Caco-2 (cell line): ENCODE data around the gene CNTN1. TPM values are rescaled to one million over a fixed set of nuclear protein-coding genes. Genes with fewer than 3 reads are reported as not detected.

Experiments
- BruUV-seq: library from RNA; stranded (reverse); fragments of 400-500 nt; replicated peaks from 2 replicates; lab custom pipeline; 2021; lab: Mats Ljungman, UMichigan
- CTCF ChIA-PET: fragments of 300-600 bp; sonication (Branson Sonifier 250); formaldehyde crosslinking; loops from one replicate; lab custom pipeline; 2022; ENCODE audit warnings: antibody characterized with exemption; lab: Charles Lee
- POLR2A ChIA-PET: fragments of 300-600 bp; sonication (Branson Sonifier 250); formaldehyde crosslinking; loops from one replicate; lab custom pipeline; 2022; ENCODE audit warnings: antibody characterized with exemption; lab: Charles Lee
- DNase-seq, 2 experiments: peaks; one replicate each; pipeline versions ENCODE4 v3.0.0 to v3.0.0-alpha.2; 2020 to 2022
- H3K27me3 ChIP-seq: replicated peaks from 2 replicates; pipeline ENCODE4 v1.6.0; 2011; ENCODE audit warnings: low read length; ENCODE audit not compliant: control insufficient read depth, insufficient read depth
- H3K36me3 ChIP-seq: 2 replicates; pipeline ENCODE4 v1.5.1; 2011; ENCODE audit warnings: low read length; ENCODE audit not compliant: control insufficient read depth, insufficient read depth
- H3K4me1 ChIP-seq: fragments of 250-450 bp; sonication (Bioruptor Pico); 2 replicates; pipeline ENCODE4 v1.5.1; 2020; ENCODE audit warnings: mild to moderate bottlenecking
- H3K4me3 ChIP-seq: 2 replicates; pipeline ENCODE4 v1.5.1; 2011; ENCODE audit warnings: low read depth, mild to moderate bottlenecking, control low read depth, low read length
- H3K9me3 ChIP-seq: fragments of 250-450 bp; sonication (Bioruptor Pico); 2 replicates; pipeline ENCODE4 v1.5.1; 2020; ENCODE audit warnings: mild to moderate bottlenecking, moderate library complexity
- H3K27ac Mint-ChIP-seq: one replicate; pipeline ENCODE4 v1.8.0; 2022; ENCODE audit warnings: mixed read lengths; ENCODE audit not compliant: unreplicated experiment
- H3K27me3 Mint-ChIP-seq: one replicate; pipeline ENCODE4 v1.8.0; 2022; ENCODE audit warnings: mixed read lengths; ENCODE audit not compliant: insufficient read depth, unreplicated experiment
- H3K36me3 Mint-ChIP-seq: one replicate; pipeline ENCODE4 v1.8.0; 2022; ENCODE audit warnings: mild to moderate bottlenecking, mixed read lengths; ENCODE audit not compliant: insufficient read depth, unreplicated experiment
- H3K4me1 Mint-ChIP-seq: one replicate; pipeline ENCODE4 v1.8.0; 2022; ENCODE audit warnings: low read depth, mixed read lengths; ENCODE audit not compliant: unreplicated experiment
- H3K4me3 Mint-ChIP-seq: one replicate; pipeline ENCODE4 v1.8.0; 2022; ENCODE audit warnings: mild to moderate bottlenecking, moderate library complexity, mixed read lengths; ENCODE audit not compliant: unreplicated experiment
- H3K9me3 Mint-ChIP-seq: one replicate; pipeline ENCODE4 v1.8.0; 2022; ENCODE audit warnings: mixed read lengths; ENCODE audit not compliant: unreplicated experiment
- intact Hi-C: fragments of 100-400 bp; cut with micrococcal nuclease; formaldehyde crosslinking; loops from one replicate; pipeline ENCODE4 v1.10.0; 2022; ENCODE audit not compliant: unreplicated experiment
- total RNA-seq: library from RNA; stranded (reverse); gene quantifications from 2 replicates; pipeline ENCODE4 v1.2.3, GENCODE V29; 2022
- TF ChIP-seq, protein P1 (sequence below), 2 experiments: fragments of 200-600 bp in 1 of 2; IDR thresholded peaks; 1 replicate in 1 of 2; 2 replicates in 1 of 2; pipeline versions ENCODE4 v1.5.1 to v1.8.0; 2011 to 2022; ENCODE audit warnings: antibody characterized with exemption in 1 of 2, control low read depth in 1 of 2, inconsistent platforms in 1 of 2, low read depth in 1 of 2, low read length in 1 of 2, mild to moderate bottlenecking in 1 of 2, moderate library complexity in 1 of 2; ENCODE audit not compliant: insufficient read depth in 1 of 2, severe bottlenecking in 1 of 2, unreplicated experiment in 1 of 2

CNTN1 gene
- total RNA-seq, 1 experiment from 2014 or later = not detected

DNA sequence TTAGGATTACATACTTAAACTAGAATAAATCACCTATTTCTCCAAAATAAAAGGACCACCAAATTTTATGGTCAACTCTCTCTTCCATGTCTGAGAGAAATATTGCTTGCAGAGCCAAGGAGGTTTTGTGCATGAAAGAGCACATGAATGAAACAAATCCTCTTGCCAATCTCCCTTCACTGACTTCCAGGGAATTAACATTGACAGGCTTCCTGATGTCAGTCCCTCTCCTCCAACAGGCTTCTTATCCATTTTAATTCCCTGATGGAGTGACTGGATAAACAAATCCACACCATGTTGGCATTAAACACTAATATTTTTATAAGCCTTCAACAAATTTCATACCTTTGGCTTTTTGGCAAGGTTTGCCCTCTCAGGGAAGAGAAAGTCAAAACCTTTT, 45.3 kb upstream of the CNTN1 start:
- Histone ChIP-seq H3K4me1 (no peaks in the 10 kb centered on the region), H3K36me3 (no peaks in the 10 kb centered on the region), H3K9me3 (no peaks in the 10 kb centered on the region), H3K27me3 (no peaks in the 10 kb centered on the region), H3K4me3 (no peak overlapping the region)
- Mint-ChIP-seq H3K27ac (no peak overlapping the region), H3K4me1 (no peaks in the 10 kb centered on the region), H3K36me3 (no peaks in the 10 kb centered on the region), H3K4me3 (no peak overlapping the region), H3K9me3 (no peaks in the 10 kb centered on the region), H3K27me3 (no peaks in the 10 kb centered on the region)
- TF ChIP-seq, protein P1, sequence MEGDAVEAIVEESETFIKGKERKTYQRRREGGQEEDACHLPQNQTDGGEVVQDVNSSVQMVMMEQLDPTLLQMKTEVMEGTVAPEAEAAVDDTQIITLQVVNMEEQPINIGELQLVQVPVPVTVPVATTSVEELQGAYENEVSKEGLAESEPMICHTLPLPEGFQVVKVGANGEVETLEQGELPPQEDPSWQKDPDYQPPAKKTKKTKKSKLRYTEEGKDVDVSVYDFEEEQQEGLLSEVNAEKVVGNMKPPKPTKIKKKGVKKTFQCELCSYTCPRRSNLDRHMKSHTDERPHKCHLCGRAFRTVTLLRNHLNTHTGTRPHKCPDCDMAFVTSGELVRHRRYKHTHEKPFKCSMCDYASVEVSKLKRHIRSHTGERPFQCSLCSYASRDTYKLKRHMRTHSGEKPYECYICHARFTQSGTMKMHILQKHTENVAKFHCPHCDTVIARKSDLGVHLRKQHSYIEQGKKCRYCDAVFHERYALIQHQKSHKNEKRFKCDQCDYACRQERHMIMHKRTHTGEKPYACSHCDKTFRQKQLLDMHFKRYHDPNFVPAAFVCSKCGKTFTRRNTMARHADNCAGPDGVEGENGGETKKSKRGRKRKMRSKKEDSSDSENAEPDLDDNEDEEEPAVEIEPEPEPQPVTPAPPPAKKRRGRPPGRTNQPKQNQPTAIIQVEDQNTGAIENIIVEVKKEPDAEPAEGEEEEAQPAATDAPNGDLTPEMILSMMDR (IDR thresholded peaks at IDR 0.05; ENCODE audit: insufficient read depth in 1 of 2, low read depth in 1 of 2, low read length in 1 of 2, severe bottlenecking in 1 of 2, unreplicated experiment in 1 of 2) = no peak
- POLR2A ChIA-PET = no interaction called here
- BruUV-seq = no TSS peak
- CTCF ChIA-PET = no interaction called here
- DNase-seq = no peak
- intact Hi-C loops = no loop called here

DNA sequence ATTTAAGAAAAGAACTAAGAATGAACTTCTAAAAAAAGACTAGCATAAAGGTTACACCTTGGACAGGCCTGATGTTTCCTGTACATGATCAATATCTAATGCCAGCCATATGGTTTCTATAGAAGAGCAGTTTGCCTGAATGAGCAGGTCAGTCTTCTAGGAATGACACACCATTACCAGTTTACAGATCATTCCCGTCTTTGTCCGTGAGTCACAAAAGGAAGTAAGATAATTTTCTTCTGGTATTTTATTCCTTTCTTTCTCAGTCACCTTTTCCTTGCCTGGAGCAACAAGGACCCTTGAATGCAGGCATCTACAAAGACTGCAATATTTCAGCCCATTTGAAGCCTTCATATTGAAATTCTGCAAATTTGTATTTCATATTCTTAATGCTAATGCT, 44.6 kb upstream of the CNTN1 start:
- Histone ChIP-seq H3K27me3 (no peaks in the 10 kb centered on the region), H3K4me1 (no peaks in the 10 kb centered on the region), H3K36me3 (no peaks in the 10 kb centered on the region), H3K9me3 (no peaks in the 10 kb centered on the region), H3K4me3 (no peak overlapping the region)
- H3K4me3 Mint-ChIP-seq = no peak overlapping the region
- H3K9me3 Mint-ChIP-seq = no peaks in the 10 kb centered on the region
- no peaks in the 10 kb centered on the region for H3K27me3 Mint-ChIP-seq
- DNase-seq = no peak
- intact Hi-C loops = no loop called here
- H3K4me1 Mint-ChIP-seq = no peaks in the 10 kb centered on the region
- H3K36me3 Mint-ChIP-seq = no peaks in the 10 kb centered on the region
- CTCF ChIA-PET = no interaction called here
- POLR2A ChIA-PET = no interaction called here
- TF ChIP-seq, protein P1 (IDR thresholded peaks at IDR 0.05; ENCODE audit: insufficient read depth in 1 of 2, low read depth in 1 of 2, low read length in 1 of 2, severe bottlenecking in 1 of 2, unreplicated experiment in 1 of 2) = no peak
- no peak overlapping the region for H3K27ac Mint-ChIP-seq
- BruUV-seq = no TSS peak

DNA sequence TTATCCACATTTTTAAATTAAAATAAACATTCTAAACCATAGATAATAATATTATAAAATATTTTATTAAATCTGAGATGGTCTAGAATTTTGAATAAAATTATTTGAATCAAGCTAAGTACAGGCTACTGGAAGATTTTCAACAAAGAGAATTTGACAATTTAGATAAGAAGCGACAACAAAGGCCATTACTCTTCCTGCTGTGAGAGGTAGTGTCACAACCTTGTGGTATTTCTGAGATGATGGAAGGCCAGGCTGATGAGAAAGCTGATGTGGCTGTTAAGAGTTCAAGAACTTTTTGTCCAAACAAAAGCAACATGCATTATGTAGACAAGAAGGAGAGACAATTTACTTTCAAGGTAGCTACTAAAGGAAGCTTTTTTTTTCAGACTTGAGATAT, 43.7 kb upstream of the CNTN1 start:
- TF ChIP-seq, protein P1 (IDR thresholded peaks at IDR 0.05; ENCODE audit: insufficient read depth in 1 of 2, low read depth in 1 of 2, low read length in 1 of 2, severe bottlenecking in 1 of 2, unreplicated experiment in 1 of 2) = no peak
- H3K4me1 Mint-ChIP-seq = no peaks in the 10 kb centered on the region
- ChIA-PET CTCF (no interaction called here), POLR2A (no interaction called here)
- no peaks in the 10 kb centered on the region for H3K36me3 ChIP-seq
- no peaks in the 10 kb centered on the region for H3K9me3 ChIP-seq
- H3K36me3 Mint-ChIP-seq = no peaks in the 10 kb centered on the region
- no peaks in the 10 kb centered on the region for H3K27me3 Mint-ChIP-seq
- intact Hi-C loops = no loop called here
- no peak for DNase-seq
- no peaks in the 10 kb centered on the region for H3K4me1 ChIP-seq
- no peaks in the 10 kb centered on the region for H3K9me3 Mint-ChIP-seq
- no peak overlapping the region for H3K27ac Mint-ChIP-seq
- H3K4me3 ChIP-seq = no peak overlapping the region
- H3K4me3 Mint-ChIP-seq = no peak overlapping the region
- no TSS peak for BruUV-seq
- H3K27me3 ChIP-seq = no peaks in the 10 kb centered on the region
